Stimulated activated CD4-positive, alpha-beta T cell treated with anti-CD3 and anti-CD28 coated beads, Interleukin-2, amount 100 ng/mL, for 24 hours (primary cell): ENCODE results near the gene NAA20.

Experiments used
- DNase-seq, 2 donors: peaks; one replicate each; pipeline ENCODE4 v3.0.0-alpha.2; 2020

NAA20 gene

DNA sequence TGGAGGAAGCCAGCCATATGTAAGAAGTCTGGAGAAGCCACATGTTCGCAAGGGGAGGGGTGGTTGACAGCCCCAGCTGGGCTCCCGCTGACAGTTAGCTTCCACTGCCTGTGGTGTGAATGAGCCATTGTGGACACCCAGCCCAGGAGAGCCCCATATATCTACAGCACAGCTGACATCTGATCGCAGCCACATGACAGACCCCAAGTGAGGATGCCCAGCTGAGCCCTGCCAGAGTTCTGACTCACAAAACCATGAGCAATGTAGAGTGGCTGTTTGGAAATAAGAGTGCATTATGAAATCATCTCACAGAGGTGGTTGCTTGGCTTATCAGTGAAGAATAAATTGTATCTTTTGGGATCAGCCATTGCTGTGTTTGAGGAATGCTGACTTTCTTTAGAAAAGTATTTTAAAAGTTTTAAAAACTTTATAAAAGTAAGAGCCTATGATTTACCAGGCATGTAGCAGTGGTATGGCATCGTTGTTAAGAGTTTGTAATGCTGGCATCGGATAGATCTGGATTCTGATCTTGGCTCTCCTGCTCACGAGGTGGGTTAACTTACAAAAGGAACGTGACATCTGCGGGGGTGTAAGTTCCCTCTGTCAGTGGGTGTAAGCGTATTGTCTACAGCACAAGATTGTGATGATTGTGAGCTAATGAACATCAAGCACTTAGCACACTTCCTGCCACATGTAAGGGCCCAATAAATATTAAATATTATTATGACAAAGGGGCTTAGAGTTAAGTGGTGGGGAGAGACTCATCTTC is 59.3 kb downstream of the NAA20 start:
- no peak for DNase-seq

DNA sequence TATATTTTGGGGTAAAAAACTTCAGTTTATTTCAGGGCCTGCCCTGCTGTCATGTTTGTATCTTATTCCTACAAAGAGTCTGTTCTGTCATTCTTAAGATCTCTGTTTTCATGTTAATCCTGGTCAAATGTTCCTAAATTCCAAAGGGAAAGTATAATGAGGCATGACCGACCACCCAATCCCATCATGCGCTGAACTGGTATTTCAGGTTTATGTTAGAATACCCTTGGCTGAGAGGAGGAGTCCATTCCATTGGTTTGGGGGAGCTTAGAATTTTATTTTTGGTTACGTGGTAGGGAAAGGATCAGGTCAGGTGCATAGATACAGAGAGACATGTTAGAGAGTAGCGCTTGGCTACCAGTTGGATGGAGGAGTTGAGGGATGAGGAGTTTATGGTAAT is 60.9 kb downstream of the NAA20 start:
- no peak for DNase-seq

DNA sequence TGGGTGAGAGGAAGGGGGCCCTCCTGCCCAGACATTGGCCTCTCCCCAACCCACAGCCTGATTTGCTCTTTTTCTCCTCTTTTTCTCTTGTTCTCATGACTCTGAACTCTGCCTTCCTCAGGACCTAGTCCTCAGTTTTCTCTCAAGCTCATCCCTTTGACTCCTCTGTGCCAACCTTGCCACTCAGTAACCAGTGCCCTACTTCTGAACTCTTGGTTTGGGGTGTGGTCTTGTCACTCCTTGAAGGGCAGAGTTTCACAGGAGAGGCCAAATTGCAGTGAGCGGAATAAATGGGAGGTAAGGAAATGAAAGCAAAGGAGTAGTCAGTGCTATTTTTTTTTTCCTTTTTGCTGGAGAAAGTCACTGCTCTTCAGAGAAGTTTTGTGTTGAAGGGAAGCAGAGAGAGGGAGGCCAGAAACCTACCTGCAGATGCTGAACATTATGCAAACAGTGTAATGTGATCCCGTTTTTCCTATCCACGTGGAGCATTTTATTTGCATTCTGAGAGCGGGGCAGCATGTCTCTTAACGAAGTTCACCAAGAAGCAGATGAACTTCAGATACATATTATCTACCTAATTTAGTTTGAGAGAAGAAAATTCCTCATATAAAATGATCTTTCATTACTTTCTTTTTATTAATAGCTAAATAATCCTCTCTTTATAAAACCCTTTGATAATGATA is 62.1 kb downstream of the NAA20 start:
- no peak for DNase-seq
